ENCODE results near the gene ILDR2. TPM values are rescaled to one million over a fixed set of nuclear protein-coding genes. Genes with fewer than 3 reads are reported as not detected.

The ILDR2 gene
- total RNA-seq, 1 donor from 2014 or later: 7.8 TPM

DNA sequence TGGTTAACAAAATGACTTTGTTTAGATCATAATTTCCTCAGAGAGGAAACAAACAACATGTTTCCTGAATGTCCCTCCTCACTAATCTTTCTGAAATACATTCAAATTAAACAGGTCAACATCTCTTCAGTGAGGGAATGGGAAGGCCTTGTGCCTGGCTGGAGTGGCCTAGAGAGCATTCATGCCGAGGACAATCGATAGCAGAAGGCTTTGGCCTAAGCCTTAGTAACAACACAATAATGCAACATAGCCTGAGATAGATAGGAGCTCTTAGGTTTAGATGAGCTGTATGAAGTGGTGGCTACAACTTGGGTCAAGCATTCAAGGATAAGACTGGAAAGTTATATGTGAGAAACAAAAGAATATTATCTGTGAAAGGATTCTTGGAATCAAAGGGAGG is 37.4 kb downstream of the ILDR2 start:
- no peaks in the 10 kb centered on the region for H3K79me2 ChIP-seq (ENCODE audit: insufficient read depth, low read length)
- no peak overlapping the region for H3K9ac ChIP-seq (ENCODE audit: low read length)
- DNase-seq (ENCODE audit: low read depth) (no peak), FAIRE-seq (no peak)
- TF ChIP-seq CTCF (IDR thresholded peaks at IDR 0.05; ENCODE audit: insufficient read depth, low read depth, low read length) (no peak), EZH2 (IDR thresholded peaks at IDR 0.05; ENCODE audit: insufficient read depth, low read length) (no peak)
- H3K4me3 ChIP-seq (ENCODE audit: insufficient read depth, low read depth, low read length): no peak overlapping the region
- H3K4me1 ChIP-seq (ENCODE audit: insufficient read depth, low read length): peaks cover 4% of the 10 kb centered on the region
- H3K9me3 ChIP-seq (ENCODE audit: insufficient read depth, low read depth, low read length): no peaks in the 10 kb centered on the region
- H3K9me3 Mint-ChIP-seq (ENCODE audit: unreplicated experiment): no peaks in the 10 kb centered on the region
- H4K20me1 ChIP-seq (ENCODE audit: insufficient read depth, low read length): no peaks in the 10 kb centered on the region
- H3K27ac Mint-ChIP-seq (ENCODE audit: unreplicated experiment): no peak overlapping the region
- H3K4me3 Mint-ChIP-seq (ENCODE audit: unreplicated experiment): no peak overlapping the region
- H3K36me3 Mint-ChIP-seq (ENCODE audit: low read depth, unreplicated experiment): peaks cover 4% of the 10 kb centered on the region
- H3K4me1 Mint-ChIP-seq (ENCODE audit: low read depth, unreplicated experiment): peaks cover 12% of the 10 kb centered on the region
- peaks cover 16% of the 10 kb centered on the region for H3K27me3 Mint-ChIP-seq (ENCODE audit: low read depth, unreplicated experiment)
- H3K27ac ChIP-seq (ENCODE audit: low read depth, low read length): no peak overlapping the region
- peaks cover 14% of the 10 kb centered on the region for H3K27me3 ChIP-seq (ENCODE audit: insufficient read depth, low read length)
- H2AFZ ChIP-seq (ENCODE audit: low read depth, low read length): no peak overlapping the region
- no peak overlapping the region for H3K4me2 ChIP-seq (ENCODE audit: low read length)
- H3K36me3 ChIP-seq (ENCODE audit: insufficient read depth, low read length): no peaks in the 10 kb centered on the region

DNA sequence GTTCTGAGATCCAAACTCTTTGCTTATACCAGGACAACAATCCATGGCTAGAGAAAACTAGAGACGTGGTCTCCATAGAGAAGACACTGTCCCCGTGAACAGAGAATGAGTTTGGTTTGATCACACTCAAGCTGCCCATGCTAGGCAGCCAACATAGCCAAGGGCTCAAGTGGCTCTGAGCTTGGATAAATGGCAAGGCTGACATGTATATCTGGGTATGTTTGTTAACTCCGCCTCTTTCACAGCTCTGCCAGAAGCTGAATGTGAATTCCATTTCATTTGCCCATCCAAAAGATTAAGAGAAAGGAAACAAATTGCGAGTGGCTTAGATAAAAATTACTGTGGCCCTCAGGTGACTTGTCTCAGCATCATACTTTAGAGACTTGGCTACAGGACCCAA is 38.0 kb downstream of the ILDR2 start:
- no peak for DNase-seq (ENCODE audit: low read depth)
- Histone ChIP-seq H3K4me3 (ENCODE audit: insufficient read depth, low read depth, low read length) (no peak overlapping the region), H3K27me3 (ENCODE audit: insufficient read depth, low read length) (peaks cover 14% of the 10 kb centered on the region), H3K9ac (ENCODE audit: low read length) (no peak overlapping the region), H3K4me2 (ENCODE audit: low read length) (no peak overlapping the region), H4K20me1 (ENCODE audit: insufficient read depth, low read length) (no peaks in the 10 kb centered on the region), H3K79me2 (ENCODE audit: insufficient read depth, low read length) (no peaks in the 10 kb centered on the region), H3K27ac (ENCODE audit: low read depth, low read length) (no peak overlapping the region), H2AFZ (ENCODE audit: low read depth, low read length) (no peak overlapping the region), H3K9me3 (ENCODE audit: insufficient read depth, low read depth, low read length) (no peaks in the 10 kb centered on the region), H3K36me3 (ENCODE audit: insufficient read depth, low read length) (no peaks in the 10 kb centered on the region), H3K4me1 (ENCODE audit: insufficient read depth, low read length) (peaks cover 4% of the 10 kb centered on the region)
- peaks cover 11% of the 10 kb centered on the region for H3K4me1 Mint-ChIP-seq (ENCODE audit: low read depth, unreplicated experiment)
- peaks cover 16% of the 10 kb centered on the region for H3K27me3 Mint-ChIP-seq (ENCODE audit: low read depth, unreplicated experiment)
- H3K9me3 Mint-ChIP-seq (ENCODE audit: unreplicated experiment): no peaks in the 10 kb centered on the region
- no peak overlapping the region for H3K27ac Mint-ChIP-seq (ENCODE audit: unreplicated experiment)
- TF ChIP-seq EZH2 (IDR thresholded peaks at IDR 0.05; ENCODE audit: insufficient read depth, low read length) (no peak), CTCF (IDR thresholded peaks at IDR 0.05; ENCODE audit: insufficient read depth, low read depth, low read length) (no peak)
- peaks cover 4% of the 10 kb centered on the region for H3K36me3 Mint-ChIP-seq (ENCODE audit: low read depth, unreplicated experiment)
- no peak for FAIRE-seq
- H3K4me3 Mint-ChIP-seq (ENCODE audit: unreplicated experiment): no peak overlapping the region

DNA sequence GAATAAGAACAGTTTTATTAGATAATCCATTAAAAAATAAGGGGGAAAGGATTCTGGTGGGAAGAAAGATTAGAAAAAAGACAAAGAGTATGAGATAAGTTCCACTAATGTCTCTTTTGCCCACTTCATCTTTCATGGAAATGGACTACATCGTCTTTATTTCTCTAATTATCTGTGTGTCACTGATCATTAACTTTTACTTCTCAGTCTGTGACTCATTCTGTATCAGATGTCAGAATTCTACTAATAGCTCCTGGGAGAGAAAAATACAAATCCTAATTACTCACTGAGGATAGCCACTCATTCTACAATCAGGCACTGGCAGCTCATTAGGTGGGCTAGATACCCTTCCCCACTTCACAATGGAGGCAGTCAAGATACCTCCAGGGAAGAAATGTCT is 41.7 kb downstream of the ILDR2 start:
- Histone ChIP-seq H3K9ac (ENCODE audit: low read length) (no peak overlapping the region), H3K36me3 (ENCODE audit: insufficient read depth, low read length) (no peaks in the 10 kb centered on the region), H3K4me1 (ENCODE audit: insufficient read depth, low read length) (peaks cover 4% of the 10 kb centered on the region), H4K20me1 (ENCODE audit: insufficient read depth, low read length) (no peaks in the 10 kb centered on the region), H3K79me2 (ENCODE audit: insufficient read depth, low read length) (no peaks in the 10 kb centered on the region), H3K4me3 (ENCODE audit: insufficient read depth, low read depth, low read length) (no peak overlapping the region), H3K27me3 (ENCODE audit: insufficient read depth, low read length) (peaks cover 24% of the 10 kb centered on the region), H3K27ac (ENCODE audit: low read depth, low read length) (no peak overlapping the region), H3K9me3 (ENCODE audit: insufficient read depth, low read depth, low read length) (no peaks in the 10 kb centered on the region), H2AFZ (ENCODE audit: low read depth, low read length) (no peak overlapping the region), H3K4me2 (ENCODE audit: low read length) (no peak overlapping the region)
- peaks cover 16% of the 10 kb centered on the region for H3K27me3 Mint-ChIP-seq (ENCODE audit: low read depth, unreplicated experiment)
- peaks cover 4% of the 10 kb centered on the region for H3K36me3 Mint-ChIP-seq (ENCODE audit: low read depth, unreplicated experiment)
- no peak for TF ChIP-seq EZH2 (IDR thresholded peaks at IDR 0.05; ENCODE audit: insufficient read depth, low read length)
- TF ChIP-seq CTCF (IDR thresholded peaks at IDR 0.05; ENCODE audit: insufficient read depth, low read depth, low read length): no peak
- H3K4me3 Mint-ChIP-seq (ENCODE audit: unreplicated experiment): no peak overlapping the region
- FAIRE-seq (no peak), DNase-seq (ENCODE audit: low read depth) (peak; percentile 27)
- H3K9me3 Mint-ChIP-seq (ENCODE audit: unreplicated experiment): peaks cover 1% of the 10 kb centered on the region
- H3K27ac Mint-ChIP-seq (ENCODE audit: unreplicated experiment): no peak overlapping the region
- H3K4me1 Mint-ChIP-seq (ENCODE audit: low read depth, unreplicated experiment): peaks cover 15% of the 10 kb centered on the region
